HFFc6 (cell line): ENCODE measurements around the gene BCL2A1. TPM values are rescaled to one million over a fixed set of nuclear protein-coding genes. Genes with fewer than 3 reads are reported as not detected.

ENCODE experiments used
- DNase-seq: peaks from one replicate; pipeline ENCODE4 v3.0.0-alpha.2; 2018
- H3K27ac Mint-ChIP-seq: 2 replicates; pipeline ENCODE4 v1.8.0; 2020; ENCODE audit warnings: mild to moderate bottlenecking, mixed read lengths
- H3K27me3 Mint-ChIP-seq: 2 replicates; pipeline ENCODE4 v1.8.0; 2021; ENCODE audit warnings: mild to moderate bottlenecking, moderate library complexity, mixed read lengths; ENCODE audit not compliant: insufficient read depth
- H3K36me3 Mint-ChIP-seq: 2 replicates; pipeline ENCODE4 v1.8.0; 2021; ENCODE audit warnings: low read depth, mixed read lengths
- H3K4me1 Mint-ChIP-seq: 2 replicates; pipeline ENCODE4 v1.8.0; 2020; ENCODE audit warnings: low read depth, mixed read lengths
- H3K4me3 Mint-ChIP-seq: 2 replicates; pipeline ENCODE4 v1.8.0; 2020; ENCODE audit warnings: mild to moderate bottlenecking, moderate library complexity, mixed read lengths
- H3K9me3 Mint-ChIP-seq: 2 replicates; pipeline ENCODE4 v1.8.0; 2020; ENCODE audit warnings: mild to moderate bottlenecking, mixed read lengths
- CTCF ChIP-seq: fragments of 200-600 bp; sonication (generic); IDR thresholded peaks from 2 replicates; pipeline ENCODE4 v1.5.0; 2021; ENCODE audit warnings: antibody characterized with exemption, mild to moderate bottlenecking
- total RNA-seq, 6 experiments: library from RNA; stranded (reverse); fragmentation: NEBNext Ultra II Directional; extraction: Animal tissue kit (Norgen Biotek cat#: 25700); gene quantifications; 2 replicates in 1 of 6; 3 replicates in 5 of 6; pipeline ENCODE4 v1.2.3, GENCODE V29; 2021

Gene BCL2A1
- total RNA-seq, 6 experiments from 2014 or later, result 0.27 to 0.46 TPM; not detected in 4

- Mint-ChIP-seq H3K4me1 (peaks cover under 1% of the 10 kb centered on the region), H3K27me3 (peaks cover 8% of the 10 kb centered on the region), H3K36me3 (no peaks in the 10 kb centered on the region), H3K27ac (no peak overlapping the region), H3K9me3 (no peaks in the 10 kb centered on the region), H3K4me3 (no peak overlapping the region)
- DNase-seq, result no peak
- TF ChIP-seq CTCF, result no peak
Observed at GRCh38 chr15:79953951-79954444, 17.0 kb downstream of the BCL2A1 start.

- TF ChIP-seq CTCF, result no peak
- Mint-ChIP-seq H3K27ac (no peak overlapping the region), H3K4me1 (peaks cover 8% of the 10 kb centered on the region), H3K9me3 (no peaks in the 10 kb centered on the region), H3K4me3 (no peak overlapping the region), H3K36me3 (no peaks in the 10 kb centered on the region), H3K27me3 (peaks cover 8% of the 10 kb centered on the region)
- DNase-seq, result no peak
Observed at GRCh38 chr15:79952329-79952728, 18.7 kb downstream of the BCL2A1 start.

GRCh38 chr15:79950247-79950646 lies 20.7 kb downstream of the BCL2A1 start:
- no peak overlapping the region for H3K4me3 Mint-ChIP-seq
- H3K27me3 Mint-ChIP-seq, result peaks cover 9% of the 10 kb centered on the region
- no peaks in the 10 kb centered on the region for H3K36me3 Mint-ChIP-seq
- no peak for DNase-seq
- peaks cover 8% of the 10 kb centered on the region for H3K4me1 Mint-ChIP-seq
- H3K27ac Mint-ChIP-seq, result no peak overlapping the region
- H3K9me3 Mint-ChIP-seq, result no peaks in the 10 kb centered on the region
- no peak for TF ChIP-seq CTCF

GRCh38 chr15:79948761-79949160 lies 22.2 kb downstream of the BCL2A1 start:
- Mint-ChIP-seq H3K4me3 (no peak overlapping the region), H3K9me3 (no peaks in the 10 kb centered on the region), H3K4me1 (peaks cover 15% of the 10 kb centered on the region), H3K27me3 (peaks cover 11% of the 10 kb centered on the region), H3K36me3 (no peaks in the 10 kb centered on the region), H3K27ac (no peak overlapping the region)
- no peak for DNase-seq
- no peak for TF ChIP-seq CTCF

GRCh38 chr15:79948095-79948695 lies 22.8 kb downstream of the BCL2A1 start:
- Mint-ChIP-seq H3K4me3 (no peak overlapping the region), H3K9me3 (no peaks in the 10 kb centered on the region), H3K27me3 (peaks cover 10% of the 10 kb centered on the region), H3K27ac (no peak overlapping the region), H3K4me1 (peaks cover 21% of the 10 kb centered on the region), H3K36me3 (no peaks in the 10 kb centered on the region)
- no peak for TF ChIP-seq CTCF
- no peak for DNase-seq
